ENCODE data around the gene KCNC3. TPM values are rescaled to one million over a fixed set of nuclear protein-coding genes. Genes with fewer than 3 reads are reported as not detected.
A peak's percentile ranks its signal among the peaks of the same experiment; 100 is the strongest.

The KCNC3 gene
- total and polyA plus RNA-seq, 2 of the 13 experiments (the other 11 are each of a cell fraction or from before 2014, with no cell fraction given), result 0.29 to 1.7 TPM

DNA sequence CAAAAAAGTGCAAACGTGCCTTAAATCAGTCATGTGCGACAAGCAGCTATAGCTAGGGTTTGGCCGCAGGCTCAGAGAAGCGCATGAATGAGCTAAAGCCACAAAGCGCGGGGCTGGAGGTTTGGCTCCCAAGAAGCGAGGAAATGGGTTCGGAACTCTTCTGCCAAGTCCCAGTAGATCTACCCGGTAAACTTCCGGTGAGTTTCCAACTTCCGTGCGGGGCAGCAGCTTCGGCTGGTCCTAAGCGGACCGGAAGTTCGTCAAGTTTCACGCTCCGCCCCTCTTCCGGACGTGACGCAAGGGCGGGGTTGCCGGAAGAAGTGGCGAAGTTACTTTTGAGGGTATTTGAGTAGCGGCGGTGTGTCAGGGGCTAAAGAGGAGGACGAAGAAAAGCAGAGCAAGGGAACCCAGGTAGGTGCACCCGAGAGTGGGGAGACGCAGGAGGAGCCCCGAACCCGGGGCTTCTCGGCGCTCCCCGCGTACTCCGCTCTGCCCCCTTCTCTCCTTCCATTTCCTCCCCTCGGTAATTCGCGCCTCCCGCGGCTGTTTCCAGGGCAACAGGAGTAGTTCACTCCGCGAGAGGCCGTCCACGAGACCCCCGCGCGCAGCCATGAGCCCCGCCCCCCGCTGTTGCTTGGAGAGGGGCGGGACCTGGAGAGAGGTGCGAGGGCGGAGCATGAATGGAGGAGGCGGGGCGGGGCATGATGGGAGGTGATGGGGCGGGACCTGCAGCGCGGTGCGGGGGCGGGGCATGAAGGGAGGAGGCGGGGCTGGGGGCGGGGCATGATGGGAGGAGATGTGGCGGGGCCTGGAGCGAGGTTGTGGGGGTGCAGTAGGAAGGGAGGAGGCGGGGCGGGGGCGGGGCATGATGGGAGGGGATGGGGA lies 47.2 kb upstream of the KCNC3 start, which contains the start of gene NR1H2 (continued):
- TF ChIP-seq ZNF225 (CRISPR knock-in tag; IDR thresholded peaks at IDR 0.05) (no peak), NR2C2 (CRISPR knock-in tag; IDR thresholded peaks at IDR 0.05; ENCODE audit: borderline replicate concordance) (peak; percentile 91), NFKBIZ (CRISPR knock-in tag; IDR thresholded peaks at IDR 0.05) (peak; percentile 65; the same call in 1 of the 2 replicates), HMG20A (CRISPR knock-in tag; IDR thresholded peaks at IDR 0.05; ENCODE audit: borderline replicate concordance) (no peak), HNRNPUL1 (IDR thresholded peaks at IDR 0.05; ENCODE audit: low read depth, low read length) (no peak), SRSF9 (IDR thresholded peaks at IDR 0.05; ENCODE audit: borderline replicate concordance, insufficient read depth, low read depth, low read length, poor library complexity, severe bottlenecking) (no peak), SOX5 (CRISPR knock-in tag; IDR thresholded peaks at IDR 0.05; ENCODE audit: borderline replicate concordance) (peak; percentile 36; the same call in 1 of the 2 replicates), AGO2 (optimal IDR thresholded peaks at IDR 0.05; ENCODE audit: low read depth, low read length) (peak; percentile 42), RFX3 (CRISPR knock-in tag; IDR thresholded peaks at IDR 0.05) (0 out of 2 replicates have a peak, but pooled peaks have one; percentile 35), CENPX (CRISPR knock-in tag; IDR thresholded peaks at IDR 0.05) (no peak), HNRNPH1 (optimal IDR thresholded peaks at IDR 0.05; ENCODE audit: low read depth, low read length) (no peak), MED1 (CRISPR knock-in tag; IDR thresholded peaks at IDR 0.05) (peak; percentile 73; the same call in 1 of the 2 replicates), HNF4G (IDR thresholded peaks at IDR 0.05; ENCODE audit: borderline replicate concordance, low read depth, low read length) (peak; percentile 22; the same call in 1 of the 2 replicates), HNF4G (CRISPR knock-in tag; IDR thresholded peaks at IDR 0.05; ENCODE audit: borderline replicate concordance, low read depth) (no peak), CENPT (CRISPR knock-in tag; IDR thresholded peaks at IDR 0.05; ENCODE audit: low read depth) (no peak), PITX1 (CRISPR knock-in tag; IDR thresholded peaks at IDR 0.05) (peak; percentile 46; the same call in 1 of the 2 replicates), SRF (IDR thresholded peaks at IDR 0.05; ENCODE audit: low read depth, low read length) (peak; percentile 75), ESRRA (CRISPR knock-in tag; IDR thresholded peaks at IDR 0.05; ENCODE audit: low read depth) (no peak), ZNF160 (CRISPR knock-in tag; IDR thresholded peaks at IDR 0.05) (no peak), ZNF329 (CRISPR knock-in tag; IDR thresholded peaks at IDR 0.05; ENCODE audit: low read depth) (0 out of 2 replicates have a peak, but pooled peaks have one; percentile 33), SMARCC2 (IDR thresholded peaks at IDR 0.05) (no peak), ATM (IDR thresholded peaks at IDR 0.05; ENCODE audit: borderline replicate concordance) (no peak), ZNF337 (CRISPR knock-in tag; IDR thresholded peaks at IDR 0.05; ENCODE audit: borderline replicate concordance, low read depth) (no peak), CBFB (CRISPR knock-in tag; IDR thresholded peaks at IDR 0.05) (0 out of 2 replicates have a peak, but pooled peaks have one; percentile 38), MIER3 (CRISPR knock-in tag; IDR thresholded peaks at IDR 0.05; ENCODE audit: borderline replicate concordance) (peak; percentile 88), HDAC1 (CRISPR knock-in tag; IDR thresholded peaks at IDR 0.05) (peak; percentile 76)
- TF ChIP-seq, protein P1, sequence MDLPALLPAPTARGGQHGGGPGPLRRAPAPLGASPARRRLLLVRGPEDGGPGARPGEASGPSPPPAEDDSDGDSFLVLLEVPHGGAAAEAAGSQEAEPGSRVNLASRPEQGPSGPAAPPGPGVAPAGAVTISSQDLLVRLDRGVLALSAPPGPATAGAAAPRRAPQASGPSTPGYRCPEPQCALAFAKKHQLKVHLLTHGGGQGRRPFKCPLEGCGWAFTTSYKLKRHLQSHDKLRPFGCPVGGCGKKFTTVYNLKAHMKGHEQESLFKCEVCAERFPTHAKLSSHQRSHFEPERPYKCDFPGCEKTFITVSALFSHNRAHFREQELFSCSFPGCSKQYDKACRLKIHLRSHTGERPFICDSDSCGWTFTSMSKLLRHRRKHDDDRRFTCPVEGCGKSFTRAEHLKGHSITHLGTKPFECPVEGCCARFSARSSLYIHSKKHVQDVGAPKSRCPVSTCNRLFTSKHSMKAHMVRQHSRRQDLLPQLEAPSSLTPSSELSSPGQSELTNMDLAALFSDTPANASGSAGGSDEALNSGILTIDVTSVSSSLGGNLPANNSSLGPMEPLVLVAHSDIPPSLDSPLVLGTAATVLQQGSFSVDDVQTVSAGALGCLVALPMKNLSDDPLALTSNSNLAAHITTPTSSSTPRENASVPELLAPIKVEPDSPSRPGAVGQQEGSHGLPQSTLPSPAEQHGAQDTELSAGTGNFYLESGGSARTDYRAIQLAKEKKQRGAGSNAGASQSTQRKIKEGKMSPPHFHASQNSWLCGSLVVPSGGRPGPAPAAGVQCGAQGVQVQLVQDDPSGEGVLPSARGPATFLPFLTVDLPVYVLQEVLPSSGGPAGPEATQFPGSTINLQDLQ (CRISPR knock-in tag; IDR thresholded peaks at IDR 0.05), result no peak

All from HepG2 (cell line).